ENCODE data around the gene CDH15.
A peak's percentile ranks its signal among the peaks of the same experiment; 100 is the strongest.

CDH15 gene

GRCh38 chr16:89137666-89138512 is 33.7 kb upstream of the CDH15 start:
- H3K36me3 ChIP-seq (ENCODE audit: low read depth): peaks cover 14% of the 10 kb centered on the region
- no peaks in the 10 kb centered on the region for H3K9me3 ChIP-seq (ENCODE audit: severe bottlenecking)
- no peaks in the 10 kb centered on the region for H3K4me1 ChIP-seq (ENCODE audit: insufficient read depth, poor library complexity, severe bottlenecking)
- H3K27ac ChIP-seq (ENCODE audit: poor library complexity, severe bottlenecking): no peak overlapping the region
- DNase-seq (ENCODE audit: low spot score): peak; percentile 61
- TF ChIP-seq, protein P1, sequence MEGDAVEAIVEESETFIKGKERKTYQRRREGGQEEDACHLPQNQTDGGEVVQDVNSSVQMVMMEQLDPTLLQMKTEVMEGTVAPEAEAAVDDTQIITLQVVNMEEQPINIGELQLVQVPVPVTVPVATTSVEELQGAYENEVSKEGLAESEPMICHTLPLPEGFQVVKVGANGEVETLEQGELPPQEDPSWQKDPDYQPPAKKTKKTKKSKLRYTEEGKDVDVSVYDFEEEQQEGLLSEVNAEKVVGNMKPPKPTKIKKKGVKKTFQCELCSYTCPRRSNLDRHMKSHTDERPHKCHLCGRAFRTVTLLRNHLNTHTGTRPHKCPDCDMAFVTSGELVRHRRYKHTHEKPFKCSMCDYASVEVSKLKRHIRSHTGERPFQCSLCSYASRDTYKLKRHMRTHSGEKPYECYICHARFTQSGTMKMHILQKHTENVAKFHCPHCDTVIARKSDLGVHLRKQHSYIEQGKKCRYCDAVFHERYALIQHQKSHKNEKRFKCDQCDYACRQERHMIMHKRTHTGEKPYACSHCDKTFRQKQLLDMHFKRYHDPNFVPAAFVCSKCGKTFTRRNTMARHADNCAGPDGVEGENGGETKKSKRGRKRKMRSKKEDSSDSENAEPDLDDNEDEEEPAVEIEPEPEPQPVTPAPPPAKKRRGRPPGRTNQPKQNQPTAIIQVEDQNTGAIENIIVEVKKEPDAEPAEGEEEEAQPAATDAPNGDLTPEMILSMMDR (IDR thresholded peaks at IDR 0.05; ENCODE audit: poor library complexity, severe bottlenecking): no peak
- ATAC-seq (ENCODE audit: low read depth): 0 out of 3 replicates have a peak, but pooled peaks have one; percentile 15
- H3K27me3 ChIP-seq (ENCODE audit: insufficient read depth, poor library complexity, severe bottlenecking): no peaks in the 10 kb centered on the region
- H3K4me3 ChIP-seq (ENCODE audit: severe bottlenecking): no peak overlapping the region

- ATAC-seq (ENCODE audit: low read depth): no peak
- H3K36me3 ChIP-seq (ENCODE audit: low read depth): peaks cover 9% of the 10 kb centered on the region
- H3K4me1 ChIP-seq (ENCODE audit: insufficient read depth, poor library complexity, severe bottlenecking): no peaks in the 10 kb centered on the region
- no peaks in the 10 kb centered on the region for H3K9me3 ChIP-seq (ENCODE audit: severe bottlenecking)
- H3K27me3 ChIP-seq (ENCODE audit: insufficient read depth, poor library complexity, severe bottlenecking): no peaks in the 10 kb centered on the region
- TF ChIP-seq, protein P1 (IDR thresholded peaks at IDR 0.05; ENCODE audit: poor library complexity, severe bottlenecking): no peak
- no peak overlapping the region for H3K4me3 ChIP-seq (ENCODE audit: severe bottlenecking)
- DNase-seq (ENCODE audit: low spot score): no peak
- no peak overlapping the region for H3K27ac ChIP-seq (ENCODE audit: poor library complexity, severe bottlenecking)
These were observed 33.1 kb upstream of the CDH15 start for GRCh38 chr16:89138513-89138795.

- H3K9me3 ChIP-seq (ENCODE audit: severe bottlenecking): no peaks in the 10 kb centered on the region
- DNase-seq (ENCODE audit: low spot score): peak; percentile 63
- TF ChIP-seq, protein P1 (IDR thresholded peaks at IDR 0.05; ENCODE audit: poor library complexity, severe bottlenecking): no peak
- H3K27ac ChIP-seq (ENCODE audit: poor library complexity, severe bottlenecking): no peak overlapping the region
- H3K27me3 ChIP-seq (ENCODE audit: insufficient read depth, poor library complexity, severe bottlenecking): no peaks in the 10 kb centered on the region
- H3K36me3 ChIP-seq (ENCODE audit: low read depth): peaks cover 3% of the 10 kb centered on the region
- no peaks in the 10 kb centered on the region for H3K4me1 ChIP-seq (ENCODE audit: insufficient read depth, poor library complexity, severe bottlenecking)
- ATAC-seq (ENCODE audit: low read depth): no peak
- H3K4me3 ChIP-seq (ENCODE audit: severe bottlenecking): no peak overlapping the region
These were observed 32.6 kb upstream of the CDH15 start for GRCh38 chr16:89138843-89139520.

DNA sequence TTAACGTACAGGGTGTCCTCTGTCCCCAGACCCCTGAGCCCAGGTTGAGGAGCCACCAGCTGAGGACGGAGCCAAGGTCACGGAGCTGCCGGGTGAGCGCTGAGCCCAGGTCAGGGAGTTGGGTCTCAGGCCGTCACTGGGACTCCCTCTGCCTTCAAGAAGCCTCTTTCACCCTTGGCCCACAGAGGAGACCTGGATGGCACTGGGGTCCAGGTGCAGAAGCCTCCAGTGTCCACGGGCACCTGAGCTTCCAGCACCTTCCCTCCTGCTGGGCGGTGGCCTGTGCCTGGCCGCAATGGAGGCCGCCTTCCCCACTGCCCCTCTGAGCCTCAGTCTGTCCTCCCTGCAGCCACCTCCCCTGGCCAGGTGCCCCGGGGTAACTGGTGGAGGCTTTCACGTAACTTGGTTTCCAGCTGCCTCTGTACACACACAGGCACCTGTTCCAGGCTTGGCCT is 31.6 kb upstream of the CDH15 start:
- Histone ChIP-seq H3K27me3 (ENCODE audit: insufficient read depth, poor library complexity, severe bottlenecking) (no peaks in the 10 kb centered on the region), H3K36me3 (ENCODE audit: low read depth) (no peaks in the 10 kb centered on the region), H3K4me3 (ENCODE audit: severe bottlenecking) (no peak overlapping the region), H3K4me1 (ENCODE audit: insufficient read depth, poor library complexity, severe bottlenecking) (no peaks in the 10 kb centered on the region), H3K27ac (ENCODE audit: poor library complexity, severe bottlenecking) (no peak overlapping the region), H3K9me3 (ENCODE audit: severe bottlenecking) (no peaks in the 10 kb centered on the region)
- ATAC-seq (ENCODE audit: low read depth): no peak
- TF ChIP-seq, protein P1 (IDR thresholded peaks at IDR 0.05; ENCODE audit: poor library complexity, severe bottlenecking): no peak
- DNase-seq (ENCODE audit: low spot score): peak; percentile 64

Measured in RWPE2 (cell line).